Tibial nerve (tissue), 4 donors: ENCODE data around the gene TMEM52B.

Experiments used
- CTCF ChIP-seq, 5 experiments: fragments of 200-600 bp in 3 of 5; fragments of 450-650 bp in 2 of 5; sonication (generic) in 3 of 5; IDR thresholded peaks; one replicate each; pipeline ENCODE4 v1.5.1; 2016 to 2019; ENCODE audit warnings: antibody characterized with exemption in 5 of 5, mild to moderate bottlenecking in 3 of 5, moderate library complexity in 2 of 5
- EP300 ChIP-seq, 2 donors: sonication (generic); formaldehyde crosslinking; IDR thresholded peaks; one replicate each; pipeline ENCODE4 v1.6.1; 2017; ENCODE audit warnings: antibody characterized with exemption in 2 of 2, mild to moderate bottlenecking in 1 of 2
- POLR2A ChIP-seq, 2 donors: fragments of 450-650 bp; IDR thresholded peaks; one replicate each; pipeline ENCODE4 v1.6.1; 2017; ENCODE audit warnings: antibody characterized with exemption in 2 of 2, mild to moderate bottlenecking in 2 of 2, moderate library complexity in 2 of 2

GRCh38 chr12:10136637-10137205 lies 42.1 kb upstream of the TMEM52B start:
- TF ChIP-seq CTCF (IDR thresholded peaks at IDR 0.05) (no peak), POLR2A (IDR thresholded peaks at IDR 0.05) (no peak), EP300 (IDR thresholded peaks at IDR 0.05) (no peak)
